SU-DHL-6 (cell line): ENCODE results near the gene ARHGAP27.
"Not testable (repeated sequence)": the region's sequence is repeated elsewhere in the genome, so short reads cannot be mapped to it uniquely, and the experiment has no call there.

Source experiments
- CTCF ChIP-seq: fragments of 200-600 bp; sonication (generic); IDR thresholded peaks from one replicate; pipeline ENCODE4 v1.5.1; 2017; ENCODE audit warnings: antibody characterized with exemption, mild to moderate bottlenecking, low read length, moderate library complexity; ENCODE audit not compliant: insufficient read depth, poor library complexity, severe bottlenecking
- EZH2phosphoT487 ChIP-seq: fragments of 200-600 bp; sonication (generic), shearing (Covaris generic); conservative IDR thresholded peaks from 2 replicates; pipeline ENCODE4 v1.6.1; 2018; ENCODE audit warnings: mild to moderate bottlenecking, antibody characterized with exemption, low read length, moderate library complexity, mixed read lengths

DNA sequence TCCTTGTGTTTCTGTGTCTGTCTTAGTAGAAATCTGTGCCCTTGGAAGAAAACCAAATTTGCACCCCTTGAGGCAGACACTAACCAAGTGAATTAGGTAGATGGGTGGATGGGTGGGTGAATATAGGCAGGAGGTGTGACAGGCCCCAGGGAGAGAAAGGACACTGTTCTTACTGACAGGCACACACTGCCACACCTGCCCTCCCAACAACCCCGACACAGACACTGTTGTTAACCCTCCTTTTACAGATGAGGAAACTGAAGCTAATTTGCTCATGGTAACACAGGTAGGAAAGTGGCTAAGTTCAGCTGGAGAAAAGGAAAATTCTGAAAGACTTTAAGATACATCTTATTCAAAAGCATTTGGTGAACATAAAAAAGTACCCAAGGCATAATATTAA is 15.8 kb upstream of the ARHGAP27 start:
- not testable (repeated sequence) for TF ChIP-seq CTCF, EZH2phosphoT487
